Neural cell (in vitro differentiated cells): ENCODE results near the gene VN1R2. TPM values are rescaled to one million over a fixed set of nuclear protein-coding genes. Genes with fewer than 3 reads are reported as not detected.

Experiments
- H2AFZ ChIP-seq: fragments of 200-600, 300-800 bp; sonication (generic), shearing (Covaris generic); 2 replicates; pipeline ENCODE4 v1.6.0; 2014; ENCODE audit warnings: low read depth, mild to moderate bottlenecking, antibody characterized with exemption, low read length, moderate library complexity
- H3F3A ChIP-seq: fragments of 200-600 bp; shearing (Covaris generic); 2 replicates; pipeline ENCODE4 v1.6.1; 2016; ENCODE audit warnings: mild to moderate bottlenecking, moderate library complexity, mixed read lengths, antibody characterized with exemption, low read length; ENCODE audit not compliant: insufficient read depth, poor library complexity, severe bottlenecking
- H3K27ac ChIP-seq: fragments of 200-600, 300-800 bp; sonication (generic), shearing (Covaris generic); 2 replicates; pipeline ENCODE4 v1.5.1; 2014; ENCODE audit warnings: mild to moderate bottlenecking, low read length, moderate library complexity
- H3K27me3 ChIP-seq: fragments of 300-800, 200-600 bp; sonication (generic), shearing (Covaris generic); 2 replicates; pipeline ENCODE4 v1.6.0; 2014; ENCODE audit warnings: mild to moderate bottlenecking, low read depth, low read length, moderate library complexity; ENCODE audit not compliant: insufficient read depth
- H3K36me3 ChIP-seq: fragments of 300-800, 200-600 bp; sonication (generic), shearing (Covaris generic); 2 replicates; pipeline ENCODE4 v1.5.1; 2014; ENCODE audit warnings: mild to moderate bottlenecking, antibody characterized with exemption, low read length, moderate library complexity; ENCODE audit not compliant: insufficient read depth
- H3K4me2 ChIP-seq: fragments of 300-800, 200-600 bp; sonication (generic), shearing (Covaris generic); 2 replicates; pipeline ENCODE4 v1.6.0; 2014; ENCODE audit warnings: mild to moderate bottlenecking, low read length
- H3K4me3 ChIP-seq: fragments of 300-800, 200-600 bp; sonication (generic), shearing (Covaris generic); 2 replicates; pipeline ENCODE4 v1.5.1; 2014; ENCODE audit warnings: mild to moderate bottlenecking, low read length, moderate library complexity
- H3K79me2 ChIP-seq: fragments of 200-600 bp; shearing (Covaris generic); replicated peaks from 2 replicates; pipeline ENCODE4 v1.6.0; 2014; ENCODE audit warnings: mild to moderate bottlenecking, low read length, moderate library complexity; ENCODE audit not compliant: insufficient read depth
- H3K9ac ChIP-seq: fragments of 300-800, 200-600 bp; sonication (generic), shearing (Covaris generic); 2 replicates; pipeline ENCODE4 v1.6.1; 2016; ENCODE audit warnings: mild to moderate bottlenecking, low read length, mixed read lengths
- H3K9me2 ChIP-seq: fragments of 200-600 bp; shearing (Covaris generic); 2 replicates; pipeline ENCODE4 v1.6.1; 2016; ENCODE audit warnings: mild to moderate bottlenecking, low read length, mixed read lengths; ENCODE audit not compliant: insufficient read depth
- H3K9me3 ChIP-seq: fragments of 200-600, 300-800 bp; sonication (generic), shearing (Covaris generic); 2 replicates; pipeline ENCODE4 v1.6.1; 2016; ENCODE audit warnings: mild to moderate bottlenecking, mixed run types, low read length, moderate library complexity, mixed read lengths
- H4K20me1 ChIP-seq: fragments of 200-600 bp; shearing (Covaris generic); 2 replicates; pipeline ENCODE4 v1.6.1; 2016; ENCODE audit warnings: mild to moderate bottlenecking, mixed run types; ENCODE audit not compliant: insufficient read depth
- EP300 ChIP-seq: fragments of 450-650 bp; conservative IDR thresholded peaks from 2 replicates; pipeline ENCODE4 v1.6.1; 2014; ENCODE audit warnings: antibody characterized with exemption, mild to moderate bottlenecking, moderate library complexity; ENCODE audit not compliant: poor library complexity, severe bottlenecking
- EZH2 ChIP-seq: fragments of 200-600, 300-800 bp; shearing (Covaris generic), sonication (generic); IDR thresholded peaks from 2 replicates; pipeline ENCODE4 v1.6.1; 2014; ENCODE audit warnings: antibody characterized with exemption, low read length, borderline replicate concordance, mild to moderate bottlenecking; ENCODE audit not compliant: insufficient read depth, poor library complexity, severe bottlenecking
- MXI1 ChIP-seq: fragments of 450-650 bp; conservative IDR thresholded peaks from 2 replicates; pipeline ENCODE4 v1.6.1; 2014; ENCODE audit warnings: antibody characterized with exemption, mild to moderate bottlenecking; ENCODE audit not compliant: poor library complexity, severe bottlenecking
- POLR2AphosphoS5 ChIP-seq: IDR thresholded peaks from 2 replicates; pipeline ENCODE4 v1.6.1; 2012
- RAD21 ChIP-seq: fragments of 450-650 bp; conservative IDR thresholded peaks from 2 replicates; pipeline ENCODE4 v1.6.1; 2014; ENCODE audit warnings: antibody characterized with exemption, mild to moderate bottlenecking, moderate library complexity
- SMC3 ChIP-seq: fragments of 450-650 bp; conservative IDR thresholded peaks from 2 replicates; pipeline ENCODE4 v1.6.1; 2014; ENCODE audit warnings: antibody characterized with exemption, mild to moderate bottlenecking, moderate library complexity; ENCODE audit not compliant: poor library complexity
- TAF1 ChIP-seq: IDR thresholded peaks from 2 replicates; pipeline ENCODE4 v1.6.1; 2012; ENCODE audit warnings: low read depth
- polyA plus RNA-seq: library from polyadenylated mRNA; depleted of rRNA; stranded (reverse); fragments of >200 nt; gene quantifications from 2 replicates; pipeline ENCODE4 v1.2.3, GENCODE V29; 2014
- TF ChIP-seq, protein P1 (sequence below): fragments of 450-650 bp; IDR thresholded peaks from 2 replicates; pipeline ENCODE4 v1.5.1; 2014; ENCODE audit warnings: antibody characterized with exemption, mild to moderate bottlenecking, moderate library complexity; ENCODE audit not compliant: poor library complexity, severe bottlenecking
- TF ChIP-seq, protein P2 (sequence below): IDR thresholded peaks from 2 replicates; pipeline ENCODE4 v1.6.1; 2012; ENCODE audit warnings: borderline replicate concordance

VN1R2 gene
- polyA plus RNA-seq, 1 donor from 2014 or later: not detected

DNA sequence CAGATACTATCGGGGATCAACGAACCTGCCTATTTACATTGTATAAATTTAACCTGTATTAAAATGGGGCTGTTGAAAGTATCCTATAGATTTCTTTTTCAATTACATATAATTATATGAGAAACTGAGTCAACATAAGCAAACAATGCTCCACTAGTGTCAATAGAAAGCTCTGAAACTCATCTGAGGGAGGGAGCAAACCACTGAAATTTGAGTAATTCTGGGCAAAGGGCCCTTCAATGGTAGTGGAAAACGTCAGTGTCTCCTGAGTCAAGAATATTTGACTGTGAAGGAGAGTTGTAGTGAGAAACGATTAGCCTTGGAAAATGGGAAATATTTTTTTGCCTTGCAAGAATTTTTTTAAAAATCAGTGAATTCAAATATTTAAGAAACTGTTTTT is 27.0 kb downstream of the VN1R2 start:
- H2AFZ ChIP-seq: no peak overlapping the region
- no peaks in the 10 kb centered on the region for H3K79me2 ChIP-seq
- H3K36me3 ChIP-seq: no peaks in the 10 kb centered on the region
- no peaks in the 10 kb centered on the region for H3K27me3 ChIP-seq
- H4K20me1 ChIP-seq: no peaks in the 10 kb centered on the region
- H3K27ac ChIP-seq: no peak overlapping the region
- no peak overlapping the region for H3K4me2 ChIP-seq
- no peaks in the 10 kb centered on the region for H3F3A ChIP-seq
- TF ChIP-seq, protein P1, sequence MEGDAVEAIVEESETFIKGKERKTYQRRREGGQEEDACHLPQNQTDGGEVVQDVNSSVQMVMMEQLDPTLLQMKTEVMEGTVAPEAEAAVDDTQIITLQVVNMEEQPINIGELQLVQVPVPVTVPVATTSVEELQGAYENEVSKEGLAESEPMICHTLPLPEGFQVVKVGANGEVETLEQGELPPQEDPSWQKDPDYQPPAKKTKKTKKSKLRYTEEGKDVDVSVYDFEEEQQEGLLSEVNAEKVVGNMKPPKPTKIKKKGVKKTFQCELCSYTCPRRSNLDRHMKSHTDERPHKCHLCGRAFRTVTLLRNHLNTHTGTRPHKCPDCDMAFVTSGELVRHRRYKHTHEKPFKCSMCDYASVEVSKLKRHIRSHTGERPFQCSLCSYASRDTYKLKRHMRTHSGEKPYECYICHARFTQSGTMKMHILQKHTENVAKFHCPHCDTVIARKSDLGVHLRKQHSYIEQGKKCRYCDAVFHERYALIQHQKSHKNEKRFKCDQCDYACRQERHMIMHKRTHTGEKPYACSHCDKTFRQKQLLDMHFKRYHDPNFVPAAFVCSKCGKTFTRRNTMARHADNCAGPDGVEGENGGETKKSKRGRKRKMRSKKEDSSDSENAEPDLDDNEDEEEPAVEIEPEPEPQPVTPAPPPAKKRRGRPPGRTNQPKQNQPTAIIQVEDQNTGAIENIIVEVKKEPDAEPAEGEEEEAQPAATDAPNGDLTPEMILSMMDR: no peak
- TF ChIP-seq SMC3: no peak
- no peak for TF ChIP-seq POLR2AphosphoS5
- no peak for TF ChIP-seq EZH2
- no peak for TF ChIP-seq MXI1
- TF ChIP-seq, protein P2, sequence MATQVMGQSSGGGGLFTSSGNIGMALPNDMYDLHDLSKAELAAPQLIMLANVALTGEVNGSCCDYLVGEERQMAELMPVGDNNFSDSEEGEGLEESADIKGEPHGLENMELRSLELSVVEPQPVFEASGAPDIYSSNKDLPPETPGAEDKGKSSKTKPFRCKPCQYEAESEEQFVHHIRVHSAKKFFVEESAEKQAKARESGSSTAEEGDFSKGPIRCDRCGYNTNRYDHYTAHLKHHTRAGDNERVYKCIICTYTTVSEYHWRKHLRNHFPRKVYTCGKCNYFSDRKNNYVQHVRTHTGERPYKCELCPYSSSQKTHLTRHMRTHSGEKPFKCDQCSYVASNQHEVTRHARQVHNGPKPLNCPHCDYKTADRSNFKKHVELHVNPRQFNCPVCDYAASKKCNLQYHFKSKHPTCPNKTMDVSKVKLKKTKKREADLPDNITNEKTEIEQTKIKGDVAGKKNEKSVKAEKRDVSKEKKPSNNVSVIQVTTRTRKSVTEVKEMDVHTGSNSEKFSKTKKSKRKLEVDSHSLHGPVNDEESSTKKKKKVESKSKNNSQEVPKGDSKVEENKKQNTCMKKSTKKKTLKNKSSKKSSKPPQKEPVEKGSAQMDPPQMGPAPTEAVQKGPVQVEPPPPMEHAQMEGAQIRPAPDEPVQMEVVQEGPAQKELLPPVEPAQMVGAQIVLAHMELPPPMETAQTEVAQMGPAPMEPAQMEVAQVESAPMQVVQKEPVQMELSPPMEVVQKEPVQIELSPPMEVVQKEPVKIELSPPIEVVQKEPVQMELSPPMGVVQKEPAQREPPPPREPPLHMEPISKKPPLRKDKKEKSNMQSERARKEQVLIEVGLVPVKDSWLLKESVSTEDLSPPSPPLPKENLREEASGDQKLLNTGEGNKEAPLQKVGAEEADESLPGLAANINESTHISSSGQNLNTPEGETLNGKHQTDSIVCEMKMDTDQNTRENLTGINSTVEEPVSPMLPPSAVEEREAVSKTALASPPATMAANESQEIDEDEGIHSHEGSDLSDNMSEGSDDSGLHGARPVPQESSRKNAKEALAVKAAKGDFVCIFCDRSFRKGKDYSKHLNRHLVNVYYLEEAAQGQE: no peak
- no peak for TF ChIP-seq EP300
- no peak for TF ChIP-seq TAF1
- TF ChIP-seq RAD21: no peak
- no peaks in the 10 kb centered on the region for H3K9me3 ChIP-seq
- no peak overlapping the region for H3K4me3 ChIP-seq
- no peaks in the 10 kb centered on the region for H3K9me2 ChIP-seq
- H3K9ac ChIP-seq: no peak overlapping the region

DNA sequence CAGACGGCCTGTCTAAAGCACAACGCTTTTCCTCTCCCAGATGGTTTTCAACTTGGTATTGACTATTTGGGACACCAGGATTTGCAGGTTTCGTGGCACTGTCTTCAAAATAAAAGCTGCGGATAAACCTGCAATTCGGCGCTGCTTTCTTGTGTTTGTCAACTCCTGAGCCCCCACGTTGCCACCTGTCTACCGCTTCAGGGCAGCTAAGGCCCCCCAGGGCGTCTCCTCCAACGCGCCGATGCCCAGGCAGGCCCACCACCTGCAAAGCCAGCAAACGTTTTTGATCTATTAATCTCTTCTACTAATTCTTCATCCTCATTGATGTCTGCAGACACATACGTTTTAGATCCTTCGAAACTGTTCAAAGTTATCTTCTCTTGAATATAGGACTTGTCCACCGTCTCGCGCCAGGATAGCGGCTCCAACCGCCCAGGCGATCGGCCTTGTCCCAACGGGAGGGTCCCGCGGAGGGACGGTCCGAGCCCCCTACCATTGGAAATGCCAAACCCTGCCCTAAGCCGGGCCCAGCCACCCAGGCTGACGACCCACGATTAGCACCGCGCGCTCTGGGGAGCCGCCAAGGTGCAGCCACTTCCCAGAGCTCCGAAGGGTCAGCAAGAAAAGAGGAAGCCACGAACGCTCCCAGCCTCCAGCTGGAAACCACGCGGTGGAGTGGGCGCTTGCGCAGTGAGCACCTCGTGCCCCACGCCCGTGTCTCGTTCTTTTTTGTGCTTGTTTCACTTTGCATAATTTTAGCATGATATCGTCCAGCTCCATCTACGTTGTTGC is 32.9 kb downstream of the VN1R2 start:
- Histone ChIP-seq H3K27ac (no peak overlapping the region), H3F3A (no peaks in the 10 kb centered on the region), H3K79me2 (no peaks in the 10 kb centered on the region), H3K4me2 (no peak overlapping the region), H3K27me3 (no peaks in the 10 kb centered on the region), H3K9me2 (no peaks in the 10 kb centered on the region), H3K36me3 (no peaks in the 10 kb centered on the region), H3K9ac (no peak overlapping the region), H3K4me3 (no peak overlapping the region), H2AFZ (no peak overlapping the region), H4K20me1 (no peaks in the 10 kb centered on the region), H3K9me3 (no peaks in the 10 kb centered on the region)
- TF ChIP-seq MXI1 (no peak), EP300 (no peak), POLR2AphosphoS5 (no peak), EZH2 (no peak), TAF1 (no peak), RAD21 (no peak), SMC3 (no peak)
- TF ChIP-seq, protein P2: no peak
- TF ChIP-seq, protein P1: no peak
